Neural cell (in vitro differentiated cells): ENCODE measurements around the gene DERL3. TPM values are rescaled to one million over a fixed set of nuclear protein-coding genes. Genes with fewer than 3 reads are reported as not detected.

Experiments
- H2AFZ ChIP-seq: fragments of 200-600, 300-800 bp; sonication (generic), shearing (Covaris generic); 2 replicates; pipeline ENCODE4 v1.6.0; 2014; ENCODE audit warnings: low read depth, mild to moderate bottlenecking, antibody characterized with exemption, low read length, moderate library complexity
- H3F3A ChIP-seq: fragments of 200-600 bp; shearing (Covaris generic); 2 replicates; pipeline ENCODE4 v1.6.1; 2016; ENCODE audit warnings: mild to moderate bottlenecking, moderate library complexity, mixed read lengths, antibody characterized with exemption, low read length; ENCODE audit not compliant: insufficient read depth, poor library complexity, severe bottlenecking
- H3K27ac ChIP-seq: fragments of 200-600, 300-800 bp; sonication (generic), shearing (Covaris generic); 2 replicates; pipeline ENCODE4 v1.5.1; 2014; ENCODE audit warnings: mild to moderate bottlenecking, low read length, moderate library complexity
- H3K27me3 ChIP-seq: fragments of 300-800, 200-600 bp; sonication (generic), shearing (Covaris generic); 2 replicates; pipeline ENCODE4 v1.6.0; 2014; ENCODE audit warnings: mild to moderate bottlenecking, low read depth, low read length, moderate library complexity; ENCODE audit not compliant: insufficient read depth
- H3K36me3 ChIP-seq: fragments of 300-800, 200-600 bp; sonication (generic), shearing (Covaris generic); 2 replicates; pipeline ENCODE4 v1.5.1; 2014; ENCODE audit warnings: mild to moderate bottlenecking, antibody characterized with exemption, low read length, moderate library complexity; ENCODE audit not compliant: insufficient read depth
- H3K4me2 ChIP-seq: fragments of 300-800, 200-600 bp; sonication (generic), shearing (Covaris generic); 2 replicates; pipeline ENCODE4 v1.6.0; 2014; ENCODE audit warnings: mild to moderate bottlenecking, low read length
- H3K4me3 ChIP-seq: fragments of 300-800, 200-600 bp; sonication (generic), shearing (Covaris generic); 2 replicates; pipeline ENCODE4 v1.5.1; 2014; ENCODE audit warnings: mild to moderate bottlenecking, low read length, moderate library complexity
- H3K79me2 ChIP-seq: fragments of 200-600 bp; shearing (Covaris generic); replicated peaks from 2 replicates; pipeline ENCODE4 v1.6.0; 2014; ENCODE audit warnings: mild to moderate bottlenecking, low read length, moderate library complexity; ENCODE audit not compliant: insufficient read depth
- H3K9ac ChIP-seq: fragments of 300-800, 200-600 bp; sonication (generic), shearing (Covaris generic); 2 replicates; pipeline ENCODE4 v1.6.1; 2016; ENCODE audit warnings: mild to moderate bottlenecking, low read length, mixed read lengths
- H3K9me2 ChIP-seq: fragments of 200-600 bp; shearing (Covaris generic); 2 replicates; pipeline ENCODE4 v1.6.1; 2016; ENCODE audit warnings: mild to moderate bottlenecking, low read length, mixed read lengths; ENCODE audit not compliant: insufficient read depth
- H3K9me3 ChIP-seq: fragments of 200-600, 300-800 bp; sonication (generic), shearing (Covaris generic); 2 replicates; pipeline ENCODE4 v1.6.1; 2016; ENCODE audit warnings: mild to moderate bottlenecking, mixed run types, low read length, moderate library complexity, mixed read lengths
- H4K20me1 ChIP-seq: fragments of 200-600 bp; shearing (Covaris generic); 2 replicates; pipeline ENCODE4 v1.6.1; 2016; ENCODE audit warnings: mild to moderate bottlenecking, mixed run types; ENCODE audit not compliant: insufficient read depth
- EP300 ChIP-seq: fragments of 450-650 bp; conservative IDR thresholded peaks from 2 replicates; pipeline ENCODE4 v1.6.1; 2014; ENCODE audit warnings: antibody characterized with exemption, mild to moderate bottlenecking, moderate library complexity; ENCODE audit not compliant: poor library complexity, severe bottlenecking
- EZH2 ChIP-seq: fragments of 200-600, 300-800 bp; shearing (Covaris generic), sonication (generic); IDR thresholded peaks from 2 replicates; pipeline ENCODE4 v1.6.1; 2014; ENCODE audit warnings: antibody characterized with exemption, low read length, borderline replicate concordance, mild to moderate bottlenecking; ENCODE audit not compliant: insufficient read depth, poor library complexity, severe bottlenecking
- MXI1 ChIP-seq: fragments of 450-650 bp; conservative IDR thresholded peaks from 2 replicates; pipeline ENCODE4 v1.6.1; 2014; ENCODE audit warnings: antibody characterized with exemption, mild to moderate bottlenecking; ENCODE audit not compliant: poor library complexity, severe bottlenecking
- POLR2AphosphoS5 ChIP-seq: IDR thresholded peaks from 2 replicates; pipeline ENCODE4 v1.6.1; 2012
- RAD21 ChIP-seq: fragments of 450-650 bp; conservative IDR thresholded peaks from 2 replicates; pipeline ENCODE4 v1.6.1; 2014; ENCODE audit warnings: antibody characterized with exemption, mild to moderate bottlenecking, moderate library complexity
- SMC3 ChIP-seq: fragments of 450-650 bp; conservative IDR thresholded peaks from 2 replicates; pipeline ENCODE4 v1.6.1; 2014; ENCODE audit warnings: antibody characterized with exemption, mild to moderate bottlenecking, moderate library complexity; ENCODE audit not compliant: poor library complexity
- TAF1 ChIP-seq: IDR thresholded peaks from 2 replicates; pipeline ENCODE4 v1.6.1; 2012; ENCODE audit warnings: low read depth
- polyA plus RNA-seq: library from polyadenylated mRNA; depleted of rRNA; stranded (reverse); fragments of >200 nt; gene quantifications from 2 replicates; pipeline ENCODE4 v1.2.3, GENCODE V29; 2014
- TF ChIP-seq, protein P1 (sequence below): IDR thresholded peaks from 2 replicates; pipeline ENCODE4 v1.6.1; 2012; ENCODE audit warnings: borderline replicate concordance
- TF ChIP-seq, protein P2 (sequence below): fragments of 450-650 bp; IDR thresholded peaks from 2 replicates; pipeline ENCODE4 v1.5.1; 2014; ENCODE audit warnings: antibody characterized with exemption, mild to moderate bottlenecking, moderate library complexity; ENCODE audit not compliant: poor library complexity, severe bottlenecking

The DERL3 gene
- polyA plus RNA-seq, 1 donor from 2014 or later = 0.84 TPM

GRCh38 chr22:23841736-23842445 is 3.1 kb upstream of the DERL3 start:
- Histone ChIP-seq H2AFZ (no peak overlapping the region), H3F3A (no peaks in the 10 kb centered on the region), H3K4me3 (no peak overlapping the region), H3K36me3 (no peaks in the 10 kb centered on the region), H3K27ac (no peak overlapping the region), H4K20me1 (no peaks in the 10 kb centered on the region), H3K79me2 (no peaks in the 10 kb centered on the region), H3K27me3 (no peaks in the 10 kb centered on the region), H3K9me3 (no peaks in the 10 kb centered on the region), H3K9ac (no peak overlapping the region), H3K9me2 (no peaks in the 10 kb centered on the region), H3K4me2 (no peak overlapping the region)
- TF ChIP-seq POLR2AphosphoS5 (no peak), EP300 (no peak), TAF1 (no peak), SMC3 (no peak), MXI1 (no peak), EZH2 (no peak), RAD21 (no peak)
- TF ChIP-seq, protein P1, sequence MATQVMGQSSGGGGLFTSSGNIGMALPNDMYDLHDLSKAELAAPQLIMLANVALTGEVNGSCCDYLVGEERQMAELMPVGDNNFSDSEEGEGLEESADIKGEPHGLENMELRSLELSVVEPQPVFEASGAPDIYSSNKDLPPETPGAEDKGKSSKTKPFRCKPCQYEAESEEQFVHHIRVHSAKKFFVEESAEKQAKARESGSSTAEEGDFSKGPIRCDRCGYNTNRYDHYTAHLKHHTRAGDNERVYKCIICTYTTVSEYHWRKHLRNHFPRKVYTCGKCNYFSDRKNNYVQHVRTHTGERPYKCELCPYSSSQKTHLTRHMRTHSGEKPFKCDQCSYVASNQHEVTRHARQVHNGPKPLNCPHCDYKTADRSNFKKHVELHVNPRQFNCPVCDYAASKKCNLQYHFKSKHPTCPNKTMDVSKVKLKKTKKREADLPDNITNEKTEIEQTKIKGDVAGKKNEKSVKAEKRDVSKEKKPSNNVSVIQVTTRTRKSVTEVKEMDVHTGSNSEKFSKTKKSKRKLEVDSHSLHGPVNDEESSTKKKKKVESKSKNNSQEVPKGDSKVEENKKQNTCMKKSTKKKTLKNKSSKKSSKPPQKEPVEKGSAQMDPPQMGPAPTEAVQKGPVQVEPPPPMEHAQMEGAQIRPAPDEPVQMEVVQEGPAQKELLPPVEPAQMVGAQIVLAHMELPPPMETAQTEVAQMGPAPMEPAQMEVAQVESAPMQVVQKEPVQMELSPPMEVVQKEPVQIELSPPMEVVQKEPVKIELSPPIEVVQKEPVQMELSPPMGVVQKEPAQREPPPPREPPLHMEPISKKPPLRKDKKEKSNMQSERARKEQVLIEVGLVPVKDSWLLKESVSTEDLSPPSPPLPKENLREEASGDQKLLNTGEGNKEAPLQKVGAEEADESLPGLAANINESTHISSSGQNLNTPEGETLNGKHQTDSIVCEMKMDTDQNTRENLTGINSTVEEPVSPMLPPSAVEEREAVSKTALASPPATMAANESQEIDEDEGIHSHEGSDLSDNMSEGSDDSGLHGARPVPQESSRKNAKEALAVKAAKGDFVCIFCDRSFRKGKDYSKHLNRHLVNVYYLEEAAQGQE = no peak
- TF ChIP-seq, protein P2, sequence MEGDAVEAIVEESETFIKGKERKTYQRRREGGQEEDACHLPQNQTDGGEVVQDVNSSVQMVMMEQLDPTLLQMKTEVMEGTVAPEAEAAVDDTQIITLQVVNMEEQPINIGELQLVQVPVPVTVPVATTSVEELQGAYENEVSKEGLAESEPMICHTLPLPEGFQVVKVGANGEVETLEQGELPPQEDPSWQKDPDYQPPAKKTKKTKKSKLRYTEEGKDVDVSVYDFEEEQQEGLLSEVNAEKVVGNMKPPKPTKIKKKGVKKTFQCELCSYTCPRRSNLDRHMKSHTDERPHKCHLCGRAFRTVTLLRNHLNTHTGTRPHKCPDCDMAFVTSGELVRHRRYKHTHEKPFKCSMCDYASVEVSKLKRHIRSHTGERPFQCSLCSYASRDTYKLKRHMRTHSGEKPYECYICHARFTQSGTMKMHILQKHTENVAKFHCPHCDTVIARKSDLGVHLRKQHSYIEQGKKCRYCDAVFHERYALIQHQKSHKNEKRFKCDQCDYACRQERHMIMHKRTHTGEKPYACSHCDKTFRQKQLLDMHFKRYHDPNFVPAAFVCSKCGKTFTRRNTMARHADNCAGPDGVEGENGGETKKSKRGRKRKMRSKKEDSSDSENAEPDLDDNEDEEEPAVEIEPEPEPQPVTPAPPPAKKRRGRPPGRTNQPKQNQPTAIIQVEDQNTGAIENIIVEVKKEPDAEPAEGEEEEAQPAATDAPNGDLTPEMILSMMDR = no peak

DNA sequence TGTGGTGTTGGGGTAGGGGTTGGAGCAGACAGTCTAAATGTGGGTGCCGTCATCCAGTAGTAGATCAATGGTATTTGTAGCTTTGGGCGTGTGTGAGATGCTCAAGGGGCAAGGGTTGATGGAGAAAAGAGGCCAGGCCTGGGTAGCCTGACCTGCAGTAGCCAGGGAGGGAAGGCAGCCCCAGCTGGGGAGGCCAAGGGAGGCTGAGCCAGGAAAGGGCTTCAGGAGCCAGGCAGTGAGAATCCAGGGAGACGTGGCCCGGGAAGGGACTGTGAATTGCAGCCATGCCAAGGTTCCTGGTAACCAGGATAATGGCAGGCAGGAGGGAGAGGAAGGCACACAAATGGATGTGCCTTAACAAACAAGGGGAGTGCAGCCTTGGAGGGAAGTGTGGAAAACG is 2.5 kb upstream of the DERL3 start:
- Histone ChIP-seq H3K9me2 (no peaks in the 10 kb centered on the region), H3K4me3 (no peak overlapping the region), H3K79me2 (no peaks in the 10 kb centered on the region), H3K4me2 (no peak overlapping the region), H3K27ac (no peak overlapping the region), H3K9me3 (no peaks in the 10 kb centered on the region), H4K20me1 (no peaks in the 10 kb centered on the region), H3K9ac (no peak overlapping the region), H3F3A (no peaks in the 10 kb centered on the region), H3K27me3 (no peaks in the 10 kb centered on the region), H3K36me3 (no peaks in the 10 kb centered on the region), H2AFZ (no peak overlapping the region)
- TF ChIP-seq EZH2 (no peak), TAF1 (no peak), RAD21 (no peak), SMC3 (no peak), POLR2AphosphoS5 (no peak), EP300 (no peak), MXI1 (no peak)
- TF ChIP-seq, protein P1 = no peak
- TF ChIP-seq, protein P2 = no peak
